H1 (cell line): ENCODE measurements around the gene SAPCD1. TPM values are rescaled to one million over a fixed set of nuclear protein-coding genes. Genes with fewer than 3 reads are reported as not detected.

ENCODE experiments used
- CEBPB ChIP-seq: IDR thresholded peaks from 2 replicates; pipeline ENCODE4 v1.6.1; 2012; ENCODE audit warnings: low read depth, low read length
- PHF8 ChIP-seq: fragments of 200-600 bp; sonication (generic); conservative IDR thresholded peaks from 2 replicates; pipeline ENCODE4 v1.7.1; 2012; ENCODE audit warnings: low read depth, mild to moderate bottlenecking, inconsistent platforms, low read length, moderate library complexity
- RAD21 ChIP-seq, 2 experiments: IDR thresholded peaks in 1 of 2; conservative IDR thresholded peaks in 1 of 2; 2 replicates each; pipeline ENCODE4 v1.6.1; 2011; ENCODE audit warnings: low read depth in 2 of 2, low read length in 2 of 2, improper control_type of control experiment in 1 of 2, inconsistent platforms in 1 of 2, mild to moderate bottlenecking in 1 of 2, moderate library complexity in 1 of 2
- RFX5 ChIP-seq: IDR thresholded peaks from 2 replicates; pipeline ENCODE4 v1.6.1; 2011; ENCODE audit warnings: low read depth, low read length, improper control_type of control experiment, borderline replicate concordance
- polyA plus RNA-seq, 7 experiments: library from polyadenylated mRNA; depleted of rRNA in 3 of 7; stranded (reverse) in 5 of 7; unstranded in 2 of 7; fragments of >200 nt in 5 of 7; fragments of 200-250 nt in 2 of 7; gene quantifications; 1 replicate in 5 of 7; 2 replicates in 1 of 7; 4 replicates in 1 of 7; pipeline versions ENCODE4 v1.2.1 to v1.2.3, GENCODE V29; 2011 to 2013; ENCODE audit warnings: missing spikeins in 2 of 7, mixed read lengths in 2 of 7
- total RNA-seq: library from RNA; stranded (reverse); fragmentation: NEBNext Ultra II Directional; extraction: Animal tissue kit (Norgen Biotek cat#: 25700); gene quantifications from 2 replicates; pipeline ENCODE4 v1.2.1, GENCODE V29; 2021

SAPCD1 gene
- total and polyA plus RNA-seq, 2 of the 8 experiments (the other 6 are each of a cell fraction or from before 2014, with no cell fraction given), result 3.1 to 5.9 TPM

DNA sequence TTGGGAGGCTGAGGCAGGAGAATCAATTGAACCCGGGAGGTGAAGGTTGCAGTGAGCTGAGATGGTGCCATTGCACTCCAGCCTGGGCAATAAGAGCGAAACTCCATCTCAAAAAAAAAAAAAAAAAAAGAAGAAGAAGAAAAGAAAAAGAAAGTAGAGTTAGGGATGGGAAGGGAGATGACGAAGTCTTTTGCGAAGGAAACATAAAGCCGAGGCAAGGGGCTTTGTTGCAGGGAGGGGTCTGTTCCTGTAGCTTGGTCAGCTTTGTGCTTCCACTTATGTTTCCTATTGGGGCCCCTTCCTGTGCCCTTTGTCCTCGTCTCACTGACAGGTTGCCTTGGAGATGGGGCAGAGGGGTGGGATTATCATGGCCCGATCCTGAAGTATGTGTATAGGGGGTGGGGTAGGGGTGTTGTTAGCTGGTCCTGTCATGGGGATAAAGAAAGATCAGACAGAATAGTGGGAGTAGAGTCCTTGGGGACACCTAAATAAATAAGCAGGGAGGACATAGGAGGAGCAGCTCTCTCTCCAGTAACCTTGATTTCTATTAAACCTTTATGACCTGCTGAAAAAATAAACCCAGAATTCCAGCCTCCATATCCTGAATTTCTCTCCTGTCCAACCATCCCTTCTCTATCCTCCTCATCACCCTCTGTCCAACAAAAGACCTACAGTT, 25.0 kb upstream of the SAPCD1 start (continued):
- TF ChIP-seq PHF8 (no peak), CEBPB (no peak), RAD21 (IDR thresholded peaks at IDR 0.05 in 1 of 2, conservative IDR thresholded peaks at IDR 0.05 in 1 of 2; ENCODE audit: low read depth in 2 of 2, low read length in 2 of 2) (no peak), RFX5 (no peak)
